GM12801 (cell line): Measurements from ENCODE around the gene CEP44.

Experiments used
- CTCF ChIP-seq: IDR thresholded peaks from one replicate; pipeline ENCODE4 v1.5.1; 2011; ENCODE audit warnings: control low read depth; ENCODE audit not compliant: insufficient read length; ENCODE audit errors: extremely low read depth

CEP44 gene

GRCh38 chr4:174362340-174362739, 78.6 kb downstream of the CEP44 start:
- no peak for TF ChIP-seq CTCF

GRCh38 chr4:174365018-174365587, 81.4 kb downstream of the CEP44 start:
- TF ChIP-seq CTCF, result no peak

GRCh38 chr4:174369985-174370384, 86.3 kb downstream of the CEP44 start:
- TF ChIP-seq CTCF, result no peak

GRCh38 chr4:174373821-174374220, 90.1 kb downstream of the CEP44 start:
- TF ChIP-seq CTCF, result no peak

GRCh38 chr4:174375422-174375821, 91.7 kb downstream of the CEP44 start:
- TF ChIP-seq CTCF, result no peak

GRCh38 chr4:174377613-174378012, 93.9 kb downstream of the CEP44 start:
- TF ChIP-seq CTCF, result no peak

- TF ChIP-seq CTCF, result no peak
Observed at GRCh38 chr4:174378951-174379350, 95.2 kb downstream of the CEP44 start.
